HG03039 (cell line): ENCODE results near the gene FAM174C.
A peak's percentile ranks its signal among the peaks of the same experiment; 100 is the strongest.
"Not testable (repeated sequence)": the region's sequence is repeated elsewhere in the genome, so short reads cannot be mapped to it uniquely, and the experiment has no call there.

Experiments
- ATAC-seq: cut with Tn5 transposase; IDR thresholded peaks from one replicate; pipeline ENCODE4 v1.9.1; 2021; ENCODE audit warnings: mild to moderate bottlenecking, moderate library complexity; ENCODE audit not compliant: unreplicated experiment

Gene FAM174C

GRCh38 chr19:1237027-1237659 is 38.2 kb upstream of the FAM174C start:
- ATAC-seq: no peak

GRCh38 chr19:1237754-1238368 is 37.5 kb upstream of the FAM174C start, which contains the start of gene CBARP:
TSS of gene CBARP (minus strand) at chr19:1238005. CDS start at chr19:1236100, 1,905 bp downstream.
- no peak for ATAC-seq

- ATAC-seq: no peak
These were observed 36.7 kb upstream of the FAM174C start for GRCh38 chr19:1238369-1239303.

- no peak for ATAC-seq
These were observed 35.9 kb upstream of the FAM174C start for GRCh38 chr19:1239420-1239795.

- ATAC-seq: peak; percentile 32
These were observed 35.3 kb upstream of the FAM174C start for GRCh38 chr19:1239796-1240737.

GRCh38 chr19:1240925-1241324 is 34.4 kb upstream of the FAM174C start:
- ATAC-seq: no peak

GRCh38 chr19:1241417-1242095 is 33.8 kb upstream of the FAM174C start, which contains the start of gene ATP5F1D:
TSS of gene ATP5F1D (plus strand) at chr19:1241751. CDS start at chr19:1241851, 100 bp downstream.
- peak; percentile 39 for ATAC-seq

- ATAC-seq: no peak
These were observed 31.3 kb upstream of the FAM174C start for GRCh38 chr19:1243768-1244692.

- no peak for ATAC-seq
These were observed 30.5 kb upstream of the FAM174C start for GRCh38 chr19:1244693-1245451.

GRCh38 chr19:1245494-1246264 is 29.7 kb upstream of the FAM174C start:
- ATAC-seq: no peak

- not testable (repeated sequence) for ATAC-seq
These were observed 28.9 kb upstream of the FAM174C start for GRCh38 chr19:1246265-1247087.

GRCh38 chr19:1247748-1248138 is 27.6 kb upstream of the FAM174C start:
- ATAC-seq: no peak

GRCh38 chr19:1248139-1248785 is 27.1 kb upstream of the FAM174C start, which contains the start of gene MIDN:
TSS of gene MIDN (plus strand) at chr19:1248583. CDS start at chr19:1250297, 1,714 bp downstream.
- peak; percentile 9 for ATAC-seq

GRCh38 chr19:1248786-1249297 is 26.5 kb upstream of the FAM174C start:
- ATAC-seq: peak; percentile 25

- peak; percentile 38 for ATAC-seq
These were observed 25.9 kb upstream of the FAM174C start for GRCh38 chr19:1249298-1249989.
